GM23248 (cell line): Measurements from ENCODE around the gene WWC1.

ENCODE experiments used
- EZH2 ChIP-seq: fragments of 200-600 bp; sonication (generic); IDR thresholded peaks from 2 replicates; pipeline ENCODE4 v1.6.1; 2018; ENCODE audit warnings: antibody characterized with exemption, mild to moderate bottlenecking; ENCODE audit not compliant: insufficient read depth, poor library complexity, severe bottlenecking
- EZH2phosphoT487 ChIP-seq: fragments of 200-600 bp; sonication (generic); IDR thresholded peaks from 2 replicates; pipeline ENCODE4 v1.6.1; 2018; ENCODE audit warnings: antibody characterized with exemption, moderate library complexity, mild to moderate bottlenecking, low read depth; ENCODE audit not compliant: insufficient read depth

DNA sequence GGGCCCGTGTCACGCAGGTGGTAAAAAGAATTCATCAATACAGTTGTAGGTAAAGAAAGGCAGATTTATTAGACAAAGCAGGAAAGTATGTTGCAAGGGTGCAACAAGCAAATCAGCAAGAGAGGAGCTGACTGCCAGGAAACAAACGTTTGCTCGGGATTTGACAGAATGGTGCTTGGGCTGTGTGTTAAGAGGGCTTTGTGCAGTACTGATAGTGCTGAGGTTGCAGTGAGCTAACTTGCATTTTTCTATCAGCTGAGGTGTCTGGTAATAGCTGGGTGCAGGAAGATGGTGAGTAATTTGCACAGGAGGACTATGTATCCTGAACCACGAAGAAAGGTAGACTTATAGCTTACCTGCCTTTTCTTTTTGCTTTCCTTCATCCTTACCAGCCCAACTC is 190.9 kb downstream of the WWC1 start:
- TF ChIP-seq EZH2 (no peak), EZH2phosphoT487 (no peak)
